ENCODE data around the gene PLXNA4.

The PLXNA4 gene

DNA sequence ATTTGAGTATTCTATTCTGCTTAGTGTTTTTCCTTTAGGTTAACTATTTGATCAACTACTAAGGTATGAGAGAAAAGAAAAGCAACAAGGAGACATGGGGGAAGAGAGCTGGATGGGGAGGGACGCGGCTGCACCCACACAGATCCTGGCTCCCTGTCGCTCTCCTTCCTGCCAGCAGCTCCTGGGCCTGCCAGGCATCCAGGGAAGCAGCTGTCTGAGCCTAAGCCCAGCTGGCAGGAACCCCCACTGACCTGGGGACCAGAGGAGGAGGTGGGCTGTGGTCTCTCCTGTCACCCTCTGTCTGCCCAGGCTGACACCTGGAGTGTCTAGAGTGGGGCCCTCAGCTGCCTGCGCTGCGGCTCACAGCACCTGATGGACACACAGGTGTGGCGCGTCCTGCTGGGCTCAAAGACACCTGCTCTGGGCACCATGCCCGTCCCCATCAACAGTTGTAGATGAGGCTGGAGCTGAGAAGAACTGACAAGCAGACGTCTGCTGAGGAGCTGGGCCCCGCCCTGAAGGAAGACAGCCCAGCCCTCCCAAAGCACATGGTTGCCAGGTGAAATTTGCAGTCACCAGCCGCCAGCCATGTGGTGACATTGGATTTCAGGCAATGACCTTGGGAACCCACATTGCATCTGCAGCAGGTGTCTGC lies 207.9 kb downstream of the PLXNA4 start:
- TF ChIP-seq FOXP2 (optimal IDR thresholded peaks at IDR 0.05; ENCODE audit: borderline replicate concordance, extremely low read depth, extremely low read length, insufficient read depth) (no peak), SIN3A (IDR thresholded peaks at IDR 0.05; ENCODE audit: borderline replicate concordance, insufficient read depth, low read length) (no peak), TAF1 (IDR thresholded peaks at IDR 0.05; ENCODE audit: borderline replicate concordance, insufficient read depth, low read length) (no peak), POLR2AphosphoS5 (IDR thresholded peaks at IDR 0.05; ENCODE audit: low read depth, low read length) (no peak)
- TF ChIP-seq, protein P1, sequence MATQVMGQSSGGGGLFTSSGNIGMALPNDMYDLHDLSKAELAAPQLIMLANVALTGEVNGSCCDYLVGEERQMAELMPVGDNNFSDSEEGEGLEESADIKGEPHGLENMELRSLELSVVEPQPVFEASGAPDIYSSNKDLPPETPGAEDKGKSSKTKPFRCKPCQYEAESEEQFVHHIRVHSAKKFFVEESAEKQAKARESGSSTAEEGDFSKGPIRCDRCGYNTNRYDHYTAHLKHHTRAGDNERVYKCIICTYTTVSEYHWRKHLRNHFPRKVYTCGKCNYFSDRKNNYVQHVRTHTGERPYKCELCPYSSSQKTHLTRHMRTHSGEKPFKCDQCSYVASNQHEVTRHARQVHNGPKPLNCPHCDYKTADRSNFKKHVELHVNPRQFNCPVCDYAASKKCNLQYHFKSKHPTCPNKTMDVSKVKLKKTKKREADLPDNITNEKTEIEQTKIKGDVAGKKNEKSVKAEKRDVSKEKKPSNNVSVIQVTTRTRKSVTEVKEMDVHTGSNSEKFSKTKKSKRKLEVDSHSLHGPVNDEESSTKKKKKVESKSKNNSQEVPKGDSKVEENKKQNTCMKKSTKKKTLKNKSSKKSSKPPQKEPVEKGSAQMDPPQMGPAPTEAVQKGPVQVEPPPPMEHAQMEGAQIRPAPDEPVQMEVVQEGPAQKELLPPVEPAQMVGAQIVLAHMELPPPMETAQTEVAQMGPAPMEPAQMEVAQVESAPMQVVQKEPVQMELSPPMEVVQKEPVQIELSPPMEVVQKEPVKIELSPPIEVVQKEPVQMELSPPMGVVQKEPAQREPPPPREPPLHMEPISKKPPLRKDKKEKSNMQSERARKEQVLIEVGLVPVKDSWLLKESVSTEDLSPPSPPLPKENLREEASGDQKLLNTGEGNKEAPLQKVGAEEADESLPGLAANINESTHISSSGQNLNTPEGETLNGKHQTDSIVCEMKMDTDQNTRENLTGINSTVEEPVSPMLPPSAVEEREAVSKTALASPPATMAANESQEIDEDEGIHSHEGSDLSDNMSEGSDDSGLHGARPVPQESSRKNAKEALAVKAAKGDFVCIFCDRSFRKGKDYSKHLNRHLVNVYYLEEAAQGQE (IDR thresholded peaks at IDR 0.05; ENCODE audit: insufficient read depth in 1 of 2, low read depth in 2 of 2, low read length in 2 of 2): no peak

DNA sequence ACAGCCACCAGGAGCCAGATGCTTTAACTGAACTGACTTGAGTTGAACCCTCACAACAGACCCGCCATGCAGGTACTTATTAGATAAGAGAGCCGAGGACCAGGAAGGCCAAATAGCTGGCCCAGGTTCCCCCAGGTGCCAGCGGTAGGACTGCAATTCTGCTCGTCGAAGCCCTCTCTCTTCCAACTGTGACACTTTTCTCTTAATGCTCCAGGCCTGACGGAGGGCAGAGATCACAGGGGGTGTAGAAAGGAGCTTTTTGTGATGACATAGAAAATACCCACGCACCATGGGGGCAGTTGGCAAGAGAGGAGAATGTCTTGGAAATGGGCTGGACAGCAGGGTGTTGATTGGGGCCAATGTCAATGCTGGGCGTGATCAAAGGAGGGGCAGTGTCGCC lies 208.5 kb downstream of the PLXNA4 start:
- TF ChIP-seq FOXP2 (optimal IDR thresholded peaks at IDR 0.05; ENCODE audit: borderline replicate concordance, extremely low read depth, extremely low read length, insufficient read depth) (no peak), SIN3A (IDR thresholded peaks at IDR 0.05; ENCODE audit: borderline replicate concordance, insufficient read depth, low read length) (no peak), TAF1 (IDR thresholded peaks at IDR 0.05; ENCODE audit: borderline replicate concordance, insufficient read depth, low read length) (no peak), POLR2AphosphoS5 (IDR thresholded peaks at IDR 0.05; ENCODE audit: low read depth, low read length) (no peak)
- TF ChIP-seq, protein P1 (IDR thresholded peaks at IDR 0.05; ENCODE audit: insufficient read depth in 1 of 2, low read depth in 2 of 2, low read length in 2 of 2): no peak

DNA sequence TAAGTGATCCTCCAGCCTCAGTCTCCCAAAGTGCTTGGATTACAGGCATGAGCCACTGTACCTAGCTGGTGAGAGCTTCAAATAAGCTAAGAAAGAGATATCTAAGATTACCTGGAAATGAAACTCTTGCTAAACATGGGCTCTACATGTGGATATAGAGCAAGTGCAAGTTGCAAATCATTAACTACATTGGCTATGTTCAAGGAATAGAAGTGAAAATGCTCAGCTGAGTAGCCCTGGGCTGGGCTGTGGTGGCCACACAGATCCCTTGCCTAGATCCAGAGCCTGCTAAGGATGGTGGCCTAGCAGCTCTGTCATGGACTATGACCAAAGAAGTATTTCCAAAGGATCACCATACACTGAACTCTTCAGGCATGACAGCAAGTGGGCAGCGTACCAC lies 209.3 kb downstream of the PLXNA4 start:
- no peak for TF ChIP-seq SIN3A (IDR thresholded peaks at IDR 0.05; ENCODE audit: borderline replicate concordance, insufficient read depth, low read length)
- no peak for TF ChIP-seq TAF1 (IDR thresholded peaks at IDR 0.05; ENCODE audit: borderline replicate concordance, insufficient read depth, low read length)
- TF ChIP-seq POLR2AphosphoS5 (IDR thresholded peaks at IDR 0.05; ENCODE audit: low read depth, low read length): no peak
- TF ChIP-seq, protein P1 (IDR thresholded peaks at IDR 0.05; ENCODE audit: insufficient read depth in 1 of 2, low read depth in 2 of 2, low read length in 2 of 2): no peak

DNA sequence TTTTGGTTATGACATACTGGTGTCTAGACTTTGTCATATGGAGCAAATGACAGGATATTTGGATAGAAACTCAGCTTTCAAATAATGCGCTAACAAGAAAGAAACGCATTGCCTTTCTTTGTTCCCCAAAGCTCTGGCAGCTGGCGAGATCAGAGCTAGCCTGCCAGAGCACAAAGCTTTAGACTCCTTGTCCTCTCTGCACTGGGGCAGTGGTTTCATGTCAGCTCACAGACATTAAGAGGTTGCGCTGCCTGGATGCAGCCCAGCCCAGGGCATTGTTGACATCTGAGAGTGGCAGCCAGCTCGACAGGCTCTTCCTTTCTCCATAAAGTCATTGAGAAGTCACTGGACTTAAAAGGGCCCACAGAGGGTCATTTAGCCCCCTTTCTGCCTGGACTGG lies 212.0 kb downstream of the PLXNA4 start:
- TF ChIP-seq, protein P1 (IDR thresholded peaks at IDR 0.05; ENCODE audit: insufficient read depth in 1 of 2, low read depth in 2 of 2, low read length in 2 of 2): no peak
- TF ChIP-seq POLR2AphosphoS5 (IDR thresholded peaks at IDR 0.05; ENCODE audit: low read depth, low read length): no peak
- TF ChIP-seq FOXP2 (optimal IDR thresholded peaks at IDR 0.05; ENCODE audit: borderline replicate concordance, extremely low read depth, extremely low read length, insufficient read depth): no peak
- no peak for TF ChIP-seq SIN3A (IDR thresholded peaks at IDR 0.05; ENCODE audit: borderline replicate concordance, insufficient read depth, low read length)
- TF ChIP-seq TAF1 (IDR thresholded peaks at IDR 0.05; ENCODE audit: borderline replicate concordance, insufficient read depth, low read length): no peak
